HepG2 (cell line): ENCODE data around the gene ZDHHC14. TPM values are rescaled to one million over a fixed set of nuclear protein-coding genes. Genes with fewer than 3 reads are reported as not detected.

Experiments used
- ARID2 ChIP-seq: sonication (generic); formaldehyde crosslinking; IDR thresholded peaks from 2 replicates; pipeline ENCODE4 v1.8.1; 2022; ENCODE audit warnings: mild to moderate bottlenecking, missing genetic modification reagents, borderline replicate concordance
- ELF1 ChIP-seq: sonication (generic); formaldehyde crosslinking; IDR thresholded peaks from 2 replicates; pipeline ENCODE4 v1.4.0; 2020; ENCODE audit warnings: missing genetic modification reagents
- EZH2 ChIP-seq: conservative IDR thresholded peaks from 2 replicates; pipeline ENCODE4 v1.6.1; 2012; ENCODE audit warnings: mild to moderate bottlenecking, low read depth, low read length, moderate library complexity
- IRF1 ChIP-seq: sonication (generic); formaldehyde crosslinking; IDR thresholded peaks from 2 replicates; pipeline ENCODE4 v1.4.0; 2020; ENCODE audit warnings: low read depth, mild to moderate bottlenecking, missing genetic modification reagents
- KDM1A ChIP-seq: IDR thresholded peaks from 2 replicates; pipeline ENCODE4 v1.6.1; 2016; ENCODE audit warnings: missing compliant biosample characterization
- MXD1 ChIP-seq: sonication (generic); formaldehyde crosslinking; IDR thresholded peaks from 2 replicates; pipeline ENCODE4 v1.4.0; 2020; ENCODE audit warnings: mild to moderate bottlenecking, missing genetic modification reagents
- PBX2 ChIP-seq: IDR thresholded peaks from 2 replicates; pipeline ENCODE4 v1.6.1; 2016; ENCODE audit warnings: control low read depth
- SALL1 ChIP-seq: sonication (generic); formaldehyde crosslinking; IDR thresholded peaks from 2 replicates; pipeline ENCODE4 v1.8.0; 2022; ENCODE audit warnings: mild to moderate bottlenecking, missing genetic modification reagents
- SP5 ChIP-seq: IDR thresholded peaks from 2 replicates; pipeline ENCODE4 v1.6.1; 2016; ENCODE audit warnings: low read depth, borderline replicate concordance
- STAG1 ChIP-seq: sonication (generic); formaldehyde crosslinking; IDR thresholded peaks from 2 replicates; pipeline ENCODE4 v1.4.0; 2020; ENCODE audit warnings: missing genetic modification reagents
- THAP11 ChIP-seq: IDR thresholded peaks from 2 replicates; pipeline ENCODE4 v1.6.1; 2016; ENCODE audit warnings: missing biosample characterization, missing genetic modification reagents
- XRCC5 ChIP-seq: fragments of 200-400 bp; formaldehyde crosslinking; optimal IDR thresholded peaks from 2 replicates; pipeline ENCODE3; 2017; ENCODE audit warnings: mild to moderate bottlenecking, low read length
- ZBTB7B ChIP-seq: sonication (generic); formaldehyde crosslinking; IDR thresholded peaks from 2 replicates; pipeline ENCODE4 v1.4.0; 2020; ENCODE audit warnings: missing genetic modification reagents
- ZFYVE20 ChIP-seq: sonication (generic); formaldehyde crosslinking; IDR thresholded peaks from 2 replicates; pipeline ENCODE4 v1.8.0; 2023; ENCODE audit warnings: low read depth, mild to moderate bottlenecking, moderate library complexity, missing genetic modification reagents, borderline replicate concordance
- ZNF256 ChIP-seq: sonication (generic); formaldehyde crosslinking; conservative IDR thresholded peaks from 2 replicates; pipeline ENCODE4 v1.4.0; 2020; ENCODE audit warnings: missing genetic modification reagents
- ZNF30 ChIP-seq: sonication (generic); formaldehyde crosslinking; IDR thresholded peaks from 2 replicates; pipeline ENCODE4 v1.5.0; 2020; ENCODE audit warnings: mild to moderate bottlenecking, missing genetic modification reagents
- ZNF33B ChIP-seq: sonication (generic); formaldehyde crosslinking; IDR thresholded peaks from 2 replicates; pipeline ENCODE4 v1.5.1; 2020; ENCODE audit warnings: mild to moderate bottlenecking, missing genetic modification reagents
- ZNF639 ChIP-seq: conservative IDR thresholded peaks from 2 replicates; pipeline ENCODE4 v1.6.1; 2018; ENCODE audit warnings: missing genetic modification reagents
- ZNF761 ChIP-seq: sonication (generic); formaldehyde crosslinking; conservative IDR thresholded peaks from 2 replicates; pipeline ENCODE4 v1.4.0; 2020; ENCODE audit warnings: mild to moderate bottlenecking, missing genetic modification reagents
- ZNF790 ChIP-seq: sonication (generic); formaldehyde crosslinking; IDR thresholded peaks from 2 replicates; pipeline ENCODE4 v1.8.0; 2022; ENCODE audit warnings: missing genetic modification reagents, mild to moderate bottlenecking, borderline replicate concordance
- polyA plus RNA-seq, 8 experiments: library from polyadenylated mRNA; depleted of rRNA in 3 of 8; stranded (reverse) in 7 of 8; unstranded in 1 of 8; fragments of >200 nt; fragmentation: Illumina TruSeq in 4 of 8; extraction: Trizol in 4 of 8; gene quantifications; 2 replicates each; pipeline versions ENCODE4 v1.2.1 to v1.2.3, GENCODE V29; 2011 to 2016; ENCODE audit warnings: low read depth in 4 of 8, missing spikeins in 1 of 8, mixed read lengths in 1 of 8; ENCODE audit not compliant: insufficient read depth in 1 of 8
- total RNA-seq, 5 experiments: library from RNA; depleted of rRNA; stranded (reverse); fragments of >200 nt; fragmentation: Illumina TruSeq; extraction: Trizol; gene quantifications; 2 replicates each; pipeline ENCODE4 v1.2.3, GENCODE V29; 2016; ENCODE audit warnings: low read depth in 1 of 5
- TF ChIP-seq, protein P1 (sequence below): IDR thresholded peaks from 2 replicates; pipeline ENCODE4 v1.6.1; 2016; ENCODE audit warnings: missing compliant biosample characterization, missing genetic modification reagents, borderline replicate concordance
- TF ChIP-seq, protein P2 (sequence below): IDR thresholded peaks from 2 replicates; pipeline ENCODE4 v1.6.1; 2016; ENCODE audit warnings: mild to moderate bottlenecking, missing biosample characterization, missing genetic modification reagents
- TF ChIP-seq, protein P3 (sequence below): sonication (generic); formaldehyde crosslinking; IDR thresholded peaks from 2 replicates; pipeline ENCODE4 v1.8.0; 2022; ENCODE audit warnings: missing genetic modification reagents, mild to moderate bottlenecking, borderline replicate concordance

ZDHHC14 gene
- total and polyA plus RNA-seq, 2 of the 13 experiments (the other 11 are each of a cell fraction or from before 2014, with no cell fraction given) = 3.7 to 9.5 TPM

DNA sequence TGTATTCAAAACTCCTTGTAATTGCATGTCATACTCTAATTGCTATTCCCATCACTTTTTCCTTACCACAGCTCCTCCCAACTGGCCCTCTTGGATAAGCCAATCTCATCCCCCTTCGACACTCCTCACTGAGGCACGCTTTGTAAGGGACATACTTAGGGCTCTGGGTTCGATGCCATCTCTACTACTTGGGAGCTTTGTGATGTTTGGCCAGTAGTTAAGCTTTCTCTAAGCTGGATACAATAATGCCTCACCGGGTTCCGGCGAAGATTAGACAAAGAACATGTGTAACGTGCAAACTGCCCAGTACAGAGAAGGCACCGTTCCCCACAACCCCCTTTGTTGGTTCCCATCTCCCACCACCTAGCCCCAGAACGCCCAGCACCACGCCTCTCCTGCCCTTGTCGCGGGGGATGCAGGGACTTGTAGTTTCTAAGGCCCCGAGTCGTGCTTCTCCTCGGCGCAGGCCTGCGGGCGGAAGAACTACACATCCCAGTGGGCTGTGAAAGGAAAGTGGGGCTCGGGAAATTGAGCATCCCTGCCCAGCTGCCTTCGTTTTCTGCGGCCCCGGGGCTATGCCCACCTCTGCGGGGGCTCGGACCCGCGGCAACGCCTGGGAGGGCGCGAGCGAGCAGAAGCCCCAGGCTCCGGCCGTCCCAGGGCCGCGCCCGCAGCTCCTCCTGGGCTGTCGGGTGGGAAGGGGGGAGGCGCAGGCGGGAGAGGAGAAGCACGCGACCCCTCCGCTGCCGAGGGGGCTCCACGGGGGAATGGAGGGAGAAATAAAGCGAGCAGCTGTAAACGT, 1.1 kb upstream of the ZDHHC14 start (continued):
- TF ChIP-seq SALL1 (CRISPR knock-in tag) = peak; percentile 76
- no peak for TF ChIP-seq ZNF30
- TF ChIP-seq SP5 (CRISPR knock-in tag) = 0 out of 2 replicates have a peak, but pooled peaks have one; percentile 37
- TF ChIP-seq IRF1 (CRISPR knock-in tag) = peak; percentile 93
- TF ChIP-seq EZH2 = no peak
- no peak; the same call in 1 of the 2 replicates for TF ChIP-seq ZNF761 (CRISPR knock-in tag)
- no peak for TF ChIP-seq ZFYVE20 (CRISPR knock-in tag)
- TF ChIP-seq, protein P1, sequence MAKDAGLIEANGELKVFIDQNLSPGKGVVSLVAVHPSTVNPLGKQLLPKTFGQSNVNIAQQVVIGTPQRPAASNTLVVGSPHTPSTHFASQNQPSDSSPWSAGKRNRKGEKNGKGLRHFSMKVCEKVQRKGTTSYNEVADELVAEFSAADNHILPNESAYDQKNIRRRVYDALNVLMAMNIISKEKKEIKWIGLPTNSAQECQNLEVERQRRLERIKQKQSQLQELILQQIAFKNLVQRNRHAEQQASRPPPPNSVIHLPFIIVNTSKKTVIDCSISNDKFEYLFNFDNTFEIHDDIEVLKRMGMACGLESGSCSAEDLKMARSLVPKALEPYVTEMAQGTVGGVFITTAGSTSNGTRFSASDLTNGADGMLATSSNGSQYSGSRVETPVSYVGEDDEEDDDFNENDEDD (CRISPR knock-in tag) = peak; percentile 42; the same call in 1 of the 2 replicates
- TF ChIP-seq, protein P2, sequence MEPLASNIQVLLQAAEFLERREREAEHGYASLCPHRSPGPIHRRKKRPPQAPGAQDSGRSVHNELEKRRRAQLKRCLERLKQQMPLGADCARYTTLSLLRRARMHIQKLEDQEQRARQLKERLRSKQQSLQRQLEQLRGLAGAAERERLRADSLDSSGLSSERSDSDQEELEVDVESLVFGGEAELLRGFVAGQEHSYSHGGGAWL (CRISPR knock-in tag) = 0 out of 2 replicates have a peak, but pooled peaks have one; percentile 4
- TF ChIP-seq ARID2 = no peak
- no peak for TF ChIP-seq PBX2 (CRISPR knock-in tag)
- peak; percentile 85 for TF ChIP-seq XRCC5
- TF ChIP-seq, protein P3, sequence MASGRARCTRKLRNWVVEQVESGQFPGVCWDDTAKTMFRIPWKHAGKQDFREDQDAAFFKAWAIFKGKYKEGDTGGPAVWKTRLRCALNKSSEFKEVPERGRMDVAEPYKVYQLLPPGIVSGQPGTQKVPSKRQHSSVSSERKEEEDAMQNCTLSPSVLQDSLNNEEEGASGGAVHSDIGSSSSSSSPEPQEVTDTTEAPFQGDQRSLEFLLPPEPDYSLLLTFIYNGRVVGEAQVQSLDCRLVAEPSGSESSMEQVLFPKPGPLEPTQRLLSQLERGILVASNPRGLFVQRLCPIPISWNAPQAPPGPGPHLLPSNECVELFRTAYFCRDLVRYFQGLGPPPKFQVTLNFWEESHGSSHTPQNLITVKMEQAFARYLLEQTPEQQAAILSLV (CRISPR knock-in tag) = no peak
- peak; percentile 73 for TF ChIP-seq ELF1 (CRISPR knock-in tag)
- TF ChIP-seq ZNF256 (CRISPR knock-in tag) = no peak; the same call in 1 of the 2 replicates
- peak; percentile 100 for TF ChIP-seq THAP11 (CRISPR knock-in tag)
- no peak for TF ChIP-seq KDM1A
- no peak for TF ChIP-seq MXD1 (CRISPR knock-in tag)
- TF ChIP-seq ZNF33B (CRISPR knock-in tag) = no peak
- TF ChIP-seq ZNF639 = no peak
- TF ChIP-seq ZBTB7B (CRISPR knock-in tag) = peak; percentile 72
- TF ChIP-seq ZNF790 (CRISPR knock-in tag) = no peak
- no peak for TF ChIP-seq STAG1 (CRISPR knock-in tag)
